ENCODE data around the gene MED13. TPM values are rescaled to one million over a fixed set of nuclear protein-coding genes. Genes with fewer than 3 reads are reported as not detected.
A peak's percentile ranks its signal among the peaks of the same experiment; 100 is the strongest.

The MED13 gene
- total and polyA plus RNA-seq, 4 experiments from 2014 or later, result 1.8 to 85.4 (median 41.1) TPM

GRCh38 chr17:62090021-62090824 is 25.1 kb upstream of the MED13 start:
- Mint-ChIP-seq H3K27ac (no peak overlapping the region), H3K27me3 (no peaks in the 10 kb centered on the region), H3K4me3 (no peak overlapping the region), H3K4me1 (peaks cover 6 to 15% (median 9%) of the 10 kb centered on the region in 4 donors), H3K36me3 (no peaks in the 10 kb centered on the region), H3K9me3 (no peaks in the 10 kb centered on the region)
- no peaks in the 10 kb centered on the region for H3K36me3 ChIP-seq (ENCODE audit: insufficient read depth, low read length)
- no peak overlapping the region for H3K4me3 ChIP-seq (ENCODE audit: low read length in 2 of 2)
- H3K9me3 ChIP-seq (ENCODE audit: control insufficient read depth in 1 of 2, low read length in 2 of 2), result no peaks in the 10 kb centered on the region
- intact Hi-C loops (cut with micrococcal nuclease), result no loop called here
- POLR2A ChIA-PET (ENCODE audit: partially characterized antibody), result no interaction called here
- CTCF ChIA-PET (ENCODE audit: partially characterized antibody), result no interaction called here
- peaks cover 5% of the 10 kb centered on the region for H3K4me1 ChIP-seq (ENCODE audit: insufficient read depth, low read length)
- no peaks in the 10 kb centered on the region for H3K27me3 ChIP-seq (ENCODE audit: insufficient read depth, low read length)
- H3K27ac ChIP-seq (ENCODE audit: low read depth, low read length), result no peak overlapping the region
- no peak for DNase-seq

DNA sequence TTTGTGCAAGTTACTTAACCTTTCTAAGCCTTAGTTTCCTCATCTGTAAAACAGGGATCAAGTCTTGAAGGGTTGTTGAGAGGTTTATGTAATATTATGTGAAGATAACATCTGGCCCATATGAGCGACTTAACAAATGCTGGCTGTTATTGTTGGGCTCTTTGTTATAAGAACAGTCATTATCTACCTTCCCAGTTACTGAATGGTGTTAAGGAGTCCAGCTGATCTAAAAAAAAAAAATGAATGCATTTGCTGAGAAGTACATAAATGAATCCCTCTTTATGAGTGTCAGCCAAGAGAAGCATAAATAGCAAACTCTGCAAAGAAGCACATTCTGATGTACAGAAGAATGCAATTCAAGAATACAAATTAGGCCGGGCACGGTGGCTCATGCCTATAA is 24.3 kb upstream of the MED13 start:
- no peak for DNase-seq
- ChIA-PET POLR2A (ENCODE audit: partially characterized antibody) (no interaction called here), CTCF (ENCODE audit: partially characterized antibody) (no interaction called here)
- Mint-ChIP-seq H3K4me3 (no peak overlapping the region), H3K36me3 (no peaks in the 10 kb centered on the region), H3K4me1 (peaks cover 9 to 23% (median 12%) of the 10 kb centered on the region in 4 donors), H3K27me3 (no peaks in the 10 kb centered on the region), H3K27ac (no peak overlapping the region), H3K9me3 (no peaks in the 10 kb centered on the region)
- peaks cover 13% of the 10 kb centered on the region for H3K4me1 ChIP-seq (ENCODE audit: insufficient read depth, low read length)
- H3K27me3 ChIP-seq (ENCODE audit: insufficient read depth, low read length), result no peaks in the 10 kb centered on the region
- H3K9me3 ChIP-seq (ENCODE audit: control insufficient read depth in 1 of 2, low read length in 2 of 2), result no peaks in the 10 kb centered on the region
- H3K4me3 ChIP-seq (ENCODE audit: low read length in 2 of 2), result no peak overlapping the region
- H3K27ac ChIP-seq (ENCODE audit: low read depth, low read length), result no peak overlapping the region
- no peaks in the 10 kb centered on the region for H3K36me3 ChIP-seq (ENCODE audit: insufficient read depth, low read length)
- intact Hi-C loops (cut with micrococcal nuclease), result no loop called here

GRCh38 chr17:62086737-62087136 is 21.7 kb upstream of the MED13 start:
- no peaks in the 10 kb centered on the region for H3K36me3 Mint-ChIP-seq
- peaks cover 9 to 20% (median 13%) of the 10 kb centered on the region in 4 donors for H3K4me1 Mint-ChIP-seq
- CTCF ChIA-PET (ENCODE audit: partially characterized antibody), result no interaction called here
- H3K4me3 Mint-ChIP-seq, result peak overlapping the region in 1 of 8 donors; percentile 14
- H3K4me1 ChIP-seq (ENCODE audit: insufficient read depth, low read length), result peaks cover 14% of the 10 kb centered on the region
- no peak overlapping the region for H3K4me3 ChIP-seq (ENCODE audit: low read length in 2 of 2)
- H3K9me3 Mint-ChIP-seq, result no peaks in the 10 kb centered on the region
- no peak overlapping the region for H3K27ac ChIP-seq (ENCODE audit: low read depth, low read length)
- no peaks in the 10 kb centered on the region for H3K9me3 ChIP-seq (ENCODE audit: control insufficient read depth in 1 of 2, low read length in 2 of 2)
- no peak overlapping the region for H3K27ac Mint-ChIP-seq
- no peaks in the 10 kb centered on the region for H3K27me3 Mint-ChIP-seq
- DNase-seq, result no peak
- H3K36me3 ChIP-seq (ENCODE audit: insufficient read depth, low read length), result no peaks in the 10 kb centered on the region
- no peaks in the 10 kb centered on the region for H3K27me3 ChIP-seq (ENCODE audit: insufficient read depth, low read length)
- POLR2A ChIA-PET (ENCODE audit: partially characterized antibody), result no interaction called here
- intact Hi-C loops (cut with micrococcal nuclease), result no loop called here

- CTCF ChIA-PET (ENCODE audit: partially characterized antibody), result no interaction called here
- DNase-seq, result peak in 1 of 5 donors; percentile 3
- Mint-ChIP-seq H3K9me3 (no peaks in the 10 kb centered on the region), H3K27ac (peak overlapping the region in 5 of 7 donors; percentile 7 to 77 (median 27)), H3K36me3 (no peaks in the 10 kb centered on the region), H3K4me3 (no peak overlapping the region), H3K27me3 (no peaks in the 10 kb centered on the region), H3K4me1 (peaks cover 9 to 20% (median 13%) of the 10 kb centered on the region in 4 donors)
- peaks cover 14% of the 10 kb centered on the region for H3K4me1 ChIP-seq (ENCODE audit: insufficient read depth, low read length)
- H3K36me3 ChIP-seq (ENCODE audit: insufficient read depth, low read length), result no peaks in the 10 kb centered on the region
- no peak overlapping the region for H3K27ac ChIP-seq (ENCODE audit: low read depth, low read length)
- H3K27me3 ChIP-seq (ENCODE audit: insufficient read depth, low read length), result no peaks in the 10 kb centered on the region
- intact Hi-C loops (cut with micrococcal nuclease), result no loop called here
- no peaks in the 10 kb centered on the region for H3K9me3 ChIP-seq (ENCODE audit: control insufficient read depth in 1 of 2, low read length in 2 of 2)
- H3K4me3 ChIP-seq (ENCODE audit: low read length in 2 of 2), result no peak overlapping the region
- POLR2A ChIA-PET (ENCODE audit: partially characterized antibody), result no interaction called here
Observed at GRCh38 chr17:62085511-62086408, 20.7 kb upstream of the MED13 start.

DNA sequence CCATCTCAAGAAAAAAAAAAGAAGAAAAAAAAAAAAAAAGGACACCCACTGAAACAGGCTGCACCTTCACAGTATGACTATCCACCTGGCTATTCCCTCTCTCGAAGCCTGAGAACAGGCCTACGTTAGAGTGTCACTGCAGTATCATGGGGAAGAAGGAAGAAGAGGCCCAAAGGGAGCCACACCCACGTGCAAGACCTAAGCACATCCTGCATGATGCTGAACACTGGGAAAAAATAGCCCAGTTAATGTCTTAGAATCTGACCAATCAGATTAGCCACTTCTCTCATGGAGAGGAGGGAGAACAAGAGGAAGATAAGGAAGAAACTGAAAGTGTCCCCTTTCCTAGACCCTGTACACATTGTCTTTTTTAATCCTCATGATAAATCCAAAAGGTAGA is 19.5 kb upstream of the MED13 start:
- CTCF ChIA-PET (ENCODE audit: partially characterized antibody), result no interaction called here

GRCh38 chr17:62083651-62084050 is 18.6 kb upstream of the MED13 start:
- no peaks in the 10 kb centered on the region for H3K27me3 ChIP-seq (ENCODE audit: insufficient read depth, low read length)
- no peak overlapping the region for H3K27ac Mint-ChIP-seq
- POLR2A ChIA-PET (ENCODE audit: partially characterized antibody), result no interaction called here
- intact Hi-C loops (cut with micrococcal nuclease), result no loop called here
- no peaks in the 10 kb centered on the region for H3K9me3 ChIP-seq (ENCODE audit: control insufficient read depth in 1 of 2, low read length in 2 of 2)
- no peaks in the 10 kb centered on the region for H3K36me3 Mint-ChIP-seq
- peaks cover 9 to 20% (median 13%) of the 10 kb centered on the region in 4 donors for H3K4me1 Mint-ChIP-seq
- H3K4me1 ChIP-seq (ENCODE audit: insufficient read depth, low read length), result peaks cover 14% of the 10 kb centered on the region
- no peaks in the 10 kb centered on the region for H3K36me3 ChIP-seq (ENCODE audit: insufficient read depth, low read length)
- no peak for DNase-seq
- CTCF ChIA-PET (ENCODE audit: partially characterized antibody), result no interaction called here
- peaks cover 0 to 4% of the 10 kb centered on the region in 2 donors for H3K27me3 Mint-ChIP-seq
- H3K9me3 Mint-ChIP-seq, result no peaks in the 10 kb centered on the region
- H3K4me3 Mint-ChIP-seq, result no peak overlapping the region
- no peak overlapping the region for H3K27ac ChIP-seq (ENCODE audit: low read depth, low read length)
- no peak overlapping the region for H3K4me3 ChIP-seq (ENCODE audit: low read length in 2 of 2)

More for the DNA sequence above, 19.5 kb upstream of the MED13 start:
- no peaks in the 10 kb centered on the region for H3K36me3 Mint-ChIP-seq
- H3K27me3 Mint-ChIP-seq, result peaks cover 0 to under 1% of the 10 kb centered on the region in 2 donors
- Histone ChIP-seq H3K27ac (ENCODE audit: low read depth, low read length) (no peak overlapping the region), H3K36me3 (ENCODE audit: insufficient read depth, low read length) (no peaks in the 10 kb centered on the region), H3K9me3 (ENCODE audit: control insufficient read depth in 1 of 2, low read length in 2 of 2) (no peaks in the 10 kb centered on the region), H3K27me3 (ENCODE audit: insufficient read depth, low read length) (no peaks in the 10 kb centered on the region), H3K4me3 (ENCODE audit: low read length in 2 of 2) (no peak overlapping the region), H3K4me1 (ENCODE audit: insufficient read depth, low read length) (peaks cover 14% of the 10 kb centered on the region)
- peaks cover 9 to 20% (median 13%) of the 10 kb centered on the region in 4 donors for H3K4me1 Mint-ChIP-seq
- intact Hi-C loops (cut with micrococcal nuclease), result no loop called here
- DNase-seq, result no peak
- no peaks in the 10 kb centered on the region for H3K9me3 Mint-ChIP-seq
- POLR2A ChIA-PET (ENCODE audit: partially characterized antibody), result no interaction called here
- H3K27ac Mint-ChIP-seq, result peak overlapping the region in 2 of 7 donors; percentile 24 to 50
- peak overlapping the region in 1 of 8 donors; percentile 17 for H3K4me3 Mint-ChIP-seq

- no peak overlapping the region for H3K4me3 Mint-ChIP-seq
- H3K4me1 Mint-ChIP-seq, result peaks cover 6 to 14% (median 8%) of the 10 kb centered on the region in 4 donors
- POLR2A ChIA-PET (ENCODE audit: partially characterized antibody), result no interaction called here
Observed at GRCh38 chr17:62080647-62081046, 15.6 kb upstream of the MED13 start.

More at GRCh38 chr17:62080647-62081046, 15.6 kb upstream of the MED13 start:
- no peaks in the 10 kb centered on the region for H3K9me3 ChIP-seq (ENCODE audit: control insufficient read depth in 1 of 2, low read length in 2 of 2)
- no peaks in the 10 kb centered on the region for H3K27me3 ChIP-seq (ENCODE audit: insufficient read depth, low read length)
- no peak for DNase-seq
- intact Hi-C loops (cut with micrococcal nuclease), result no loop called here
- Mint-ChIP-seq H3K36me3 (no peaks in the 10 kb centered on the region), H3K9me3 (no peaks in the 10 kb centered on the region), H3K27me3 (peaks cover 3 to 6% of the 10 kb centered on the region in 2 donors), H3K27ac (no peak overlapping the region)
- H3K4me1 ChIP-seq (ENCODE audit: insufficient read depth, low read length), result peaks cover 13% of the 10 kb centered on the region
- no peak overlapping the region for H3K4me3 ChIP-seq (ENCODE audit: low read length in 2 of 2)
- H3K36me3 ChIP-seq (ENCODE audit: insufficient read depth, low read length), result no peaks in the 10 kb centered on the region
- CTCF ChIA-PET (ENCODE audit: partially characterized antibody), result no interaction called here
- H3K27ac ChIP-seq (ENCODE audit: low read depth, low read length), result no peak overlapping the region
